Bronchial epithelial cell (primary cell): ENCODE data around the gene HCN4. TPM values are rescaled to one million over a fixed set of nuclear protein-coding genes. Genes with fewer than 3 reads are reported as not detected.

Experiments used
- DNase-seq: peaks from one replicate; pipeline ENCODE4 v3.0.0-alpha.2; 2010; ENCODE audit warnings: low read depth
- FAIRE-seq: peaks from 2 replicates; lab custom pipeline; 2011; peaks lifted over from hg19 to GRCh38; lab: Jason Lieb, UNC
- H3K27me3 ChIP-seq: 2 replicates; pipeline ENCODE4 v1.5.1; 2011; ENCODE audit warnings: low read length; ENCODE audit not compliant: control insufficient read depth, insufficient read depth
- H3K36me3 ChIP-seq: 2 replicates; pipeline ENCODE4 v1.5.1; 2011; ENCODE audit warnings: low read length; ENCODE audit not compliant: control insufficient read depth, insufficient read depth
- H3K4me3 ChIP-seq: 2 replicates; pipeline ENCODE4 v1.5.1; 2011; ENCODE audit warnings: mild to moderate bottlenecking, low read depth, low read length, control low read depth
- CTCF ChIP-seq: IDR thresholded peaks from 2 replicates; pipeline ENCODE4 v1.5.1; 2011; ENCODE audit warnings: mild to moderate bottlenecking, moderate library complexity, low read length, control low read depth, inconsistent platforms; ENCODE audit not compliant: insufficient read depth, severe bottlenecking
- total RNA-seq: library from RNA; depleted of rRNA; stranded (reverse); fragments of >200 nt; gene quantifications from 2 replicates; pipeline ENCODE4 v1.2.1, GENCODE V29; 2014

HCN4 gene
- total RNA-seq, 1 donor from 2014 or later, result not detected

DNA sequence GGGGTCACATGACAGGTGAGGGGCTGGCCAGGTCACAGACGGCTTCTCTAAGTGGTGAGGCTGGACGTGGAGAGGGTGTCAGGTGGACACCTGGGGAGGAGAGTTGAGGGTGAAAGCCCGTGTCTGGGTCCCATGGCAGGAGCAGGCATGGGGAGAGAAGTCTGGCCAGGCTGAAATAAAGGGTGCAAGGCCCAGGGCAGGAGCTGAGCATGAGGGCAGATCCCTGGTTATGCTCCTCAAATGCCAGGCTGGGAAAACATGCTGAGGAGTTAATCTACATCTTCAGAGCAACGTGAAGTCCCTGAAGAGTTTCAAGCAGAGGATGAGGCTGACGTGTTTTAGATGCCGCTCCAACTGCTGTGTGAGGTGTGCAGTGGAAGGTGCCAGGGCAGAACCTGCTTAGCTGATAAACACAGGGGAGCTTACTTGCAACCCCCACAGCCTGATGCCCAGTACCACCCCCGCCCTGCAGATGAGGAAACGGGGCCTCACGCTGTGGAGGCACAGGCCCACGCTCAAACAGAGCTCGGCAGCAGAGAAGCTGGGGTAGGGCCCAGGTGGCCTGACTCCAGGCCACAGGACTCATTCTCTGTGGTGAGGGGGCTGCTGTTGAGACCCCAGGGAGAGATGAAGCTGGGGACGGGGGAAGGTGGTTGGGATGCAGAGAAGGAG lies 40.5 kb downstream of the HCN4 start:
- no peak for DNase-seq
- Histone ChIP-seq H3K36me3 (no peaks in the 10 kb centered on the region), H3K4me3 (no peak overlapping the region), H3K27me3 (peaks cover 2% of the 10 kb centered on the region)
- no peak for TF ChIP-seq CTCF
- no peak for FAIRE-seq

DNA sequence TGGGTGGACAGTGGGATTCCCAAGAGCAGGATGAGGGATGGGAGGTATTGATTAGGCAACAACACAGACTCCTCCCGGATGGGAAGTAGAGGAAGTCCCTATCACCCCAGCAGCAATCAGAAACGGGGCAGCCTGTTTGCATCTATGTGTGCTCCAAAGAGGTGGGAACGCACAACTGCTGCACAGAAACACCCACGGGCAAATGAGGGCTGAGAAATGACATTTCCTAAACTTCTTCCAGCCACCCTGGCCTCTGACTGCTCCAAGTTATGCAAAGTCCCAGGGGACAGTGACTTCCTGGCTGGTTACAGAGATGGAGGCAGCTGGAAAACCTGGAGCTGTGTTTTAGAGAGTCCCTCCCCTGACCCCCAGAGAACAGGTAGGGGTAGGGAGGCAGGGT lies 42.6 kb downstream of the HCN4 start:
- TF ChIP-seq CTCF, result no peak
- DNase-seq (no peak), FAIRE-seq (no peak)
- Histone ChIP-seq H3K27me3 (peaks cover 2% of the 10 kb centered on the region), H3K4me3 (no peak overlapping the region), H3K36me3 (no peaks in the 10 kb centered on the region)

GRCh38 chr15:73325191-73325861 lies 43.4 kb downstream of the HCN4 start:
- FAIRE-seq (peak; percentile 18), DNase-seq (no peak)
- Histone ChIP-seq H3K36me3 (no peaks in the 10 kb centered on the region), H3K27me3 (peaks cover 2% of the 10 kb centered on the region), H3K4me3 (no peak overlapping the region)
- TF ChIP-seq CTCF, result no peak

DNA sequence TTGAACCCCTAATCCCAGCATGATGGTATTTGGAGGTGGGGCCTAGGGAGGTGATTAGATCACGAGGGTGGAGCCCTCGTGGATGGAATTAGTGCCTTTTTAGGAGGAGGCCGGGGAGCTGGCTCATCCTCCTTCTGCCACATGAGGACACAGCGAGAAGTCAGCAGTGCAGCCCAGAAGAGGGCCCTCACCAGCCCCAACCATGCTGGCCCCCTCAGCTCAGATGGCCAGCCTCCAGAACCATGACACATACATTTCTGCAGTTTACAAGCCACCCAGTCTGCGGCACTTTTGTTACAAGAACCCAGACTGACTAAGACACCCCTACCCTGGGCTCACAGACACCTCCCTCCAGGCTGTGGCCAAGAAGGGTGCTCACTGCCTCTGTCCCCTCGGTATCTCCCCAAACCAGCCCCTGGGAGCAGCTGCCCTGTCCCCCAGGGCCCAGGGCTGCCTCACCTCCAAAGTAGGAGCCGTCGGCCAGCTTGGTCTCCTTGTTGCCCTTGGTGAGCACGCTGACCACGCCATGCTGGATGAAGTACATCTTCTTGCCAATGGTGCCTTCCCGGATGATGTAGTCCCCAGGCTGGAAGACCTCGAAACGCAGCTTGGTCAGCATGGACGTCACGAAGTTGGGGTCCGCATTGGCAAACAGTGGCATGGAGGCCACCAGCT lies 44.1 kb downstream of the HCN4 start:
- no peak for TF ChIP-seq CTCF
- DNase-seq (no peak), FAIRE-seq (no peak)
- no peaks in the 10 kb centered on the region for H3K36me3 ChIP-seq
- no peak overlapping the region for H3K4me3 ChIP-seq
- peaks cover 2% of the 10 kb centered on the region for H3K27me3 ChIP-seq

DNA sequence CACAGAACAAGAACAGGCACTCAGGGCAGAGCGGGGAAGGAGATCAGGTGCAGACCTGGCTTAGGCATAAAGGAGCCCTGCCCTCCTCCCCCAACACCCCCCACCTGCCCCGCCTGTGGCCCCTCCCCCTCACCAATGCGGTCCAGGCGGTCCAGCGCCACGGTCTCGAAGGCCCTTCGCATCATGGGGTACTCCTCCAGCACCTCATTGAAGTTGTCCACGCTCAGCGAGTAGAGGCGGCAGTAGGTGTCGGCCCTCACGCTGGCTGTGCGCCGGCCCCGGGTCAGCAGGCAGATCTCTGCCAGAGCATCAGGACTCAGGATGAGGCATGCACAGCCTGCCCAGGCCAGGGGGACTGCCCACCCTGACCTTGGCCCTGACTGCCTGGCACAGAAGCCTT lies 44.8 kb downstream of the HCN4 start:
- Histone ChIP-seq H3K4me3 (no peak overlapping the region), H3K27me3 (peaks cover 4% of the 10 kb centered on the region), H3K36me3 (no peaks in the 10 kb centered on the region)
- FAIRE-seq (no peak), DNase-seq (no peak)
- TF ChIP-seq CTCF, result no peak
